Aorta (tissue), 5 donors: ENCODE measurements around the gene TEX19. TPM values are rescaled to one million over a fixed set of nuclear protein-coding genes. Genes with fewer than 3 reads are reported as not detected.

Experiments used
- ATAC-seq: fragments of 200-7000 bp; cut with Tn5 transposase; one replicate; pipeline ENCODE4 v1.9.1; 2022; ENCODE audit warnings: moderate library complexity; ENCODE audit not compliant: low FRiP score
- DNase-seq, 2 donors: peaks; one replicate each; pipeline ENCODE4 v3.0.0-alpha.2; 2020
- H3K27ac ChIP-seq, 2 donors: one replicate each; pipeline ENCODE4 v1.5.1; 2013; ENCODE audit warnings: low read length in 2 of 2, mild to moderate bottlenecking in 2 of 2, moderate library complexity in 2 of 2, control low read depth in 1 of 2, inconsistent platforms in 1 of 2, low read depth in 1 of 2
- H3K27me3 ChIP-seq, 2 donors: one replicate each; pipeline ENCODE4 v1.6.1; 2013; ENCODE audit warnings: control low read depth in 1 of 2, low read length in 1 of 2, mild to moderate bottlenecking in 1 of 2, moderate library complexity in 1 of 2; ENCODE audit not compliant: insufficient read depth in 2 of 2, control insufficient read depth in 1 of 2
- H3K36me3 ChIP-seq, 2 donors: one replicate each; pipeline ENCODE4 v1.6.1; 2013; ENCODE audit warnings: control low read depth in 1 of 2, low read length in 1 of 2, mild to moderate bottlenecking in 1 of 2; ENCODE audit not compliant: insufficient read depth in 2 of 2, control insufficient read depth in 1 of 2
- H3K4me1 ChIP-seq, 2 donors: one replicate each; pipeline ENCODE4 v1.6.1; 2013; ENCODE audit warnings: low read length in 2 of 2, control low read depth in 1 of 2, mild to moderate bottlenecking in 1 of 2, moderate library complexity in 1 of 2; ENCODE audit not compliant: insufficient read depth in 2 of 2, control insufficient read depth in 1 of 2
- H3K4me3 ChIP-seq, 2 donors: one replicate each; pipeline ENCODE4 v1.5.1; 2013; ENCODE audit warnings: low read length in 2 of 2, control low read depth in 1 of 2, mild to moderate bottlenecking in 1 of 2
- H3K9me3 ChIP-seq: one replicate; pipeline ENCODE4 v1.6.1; 2013; ENCODE audit warnings: mild to moderate bottlenecking, low read length; ENCODE audit not compliant: control insufficient read depth
- WGBS, 2 donors: extraction: QIAGEN DNeasy Blood & Tissue Kit; methylation state at CpG; one replicate each; pipeline ENCODE4 v1.1.7; 2013; 5-methylcytosine and 5-hydroxymethylcytosine counted together
- intact Hi-C, 2 donors: fragments of 100-400 bp; cut with DNase I; formaldehyde crosslinking; loops; one replicate each; pipeline versions ENCODE4 v1.14.2 to v1.15.0; 2022
- polyA plus RNA-seq, 2 donors: library from polyadenylated mRNA; stranded (reverse); fragments of 200-250 nt; gene quantifications; one replicate each; pipeline ENCODE4 v1.2.3, GENCODE V29; 2013
- total RNA-seq, 2 donors: library from RNA; stranded (reverse); fragmentation: NEBNext Ultra II Directional; extraction: Animal tissue kit (Norgen Biotek cat#: 25700); gene quantifications; one replicate each; pipeline ENCODE4 v1.2.1, GENCODE V29; 2021
- donor health status: healthy with polysubstance abuse.
- donor health status: Bipolar disorder and iron deficiency.
- donor health status: DM: no; HTN: no; CAD: no.
- donor health status: DM: no; HTN: no; CAD: no.
- donor health status: DM: yes; HTN: yes; CAD: no.

TEX19 gene
- total and polyA plus RNA-seq, 4 donors, result not detected

DNA sequence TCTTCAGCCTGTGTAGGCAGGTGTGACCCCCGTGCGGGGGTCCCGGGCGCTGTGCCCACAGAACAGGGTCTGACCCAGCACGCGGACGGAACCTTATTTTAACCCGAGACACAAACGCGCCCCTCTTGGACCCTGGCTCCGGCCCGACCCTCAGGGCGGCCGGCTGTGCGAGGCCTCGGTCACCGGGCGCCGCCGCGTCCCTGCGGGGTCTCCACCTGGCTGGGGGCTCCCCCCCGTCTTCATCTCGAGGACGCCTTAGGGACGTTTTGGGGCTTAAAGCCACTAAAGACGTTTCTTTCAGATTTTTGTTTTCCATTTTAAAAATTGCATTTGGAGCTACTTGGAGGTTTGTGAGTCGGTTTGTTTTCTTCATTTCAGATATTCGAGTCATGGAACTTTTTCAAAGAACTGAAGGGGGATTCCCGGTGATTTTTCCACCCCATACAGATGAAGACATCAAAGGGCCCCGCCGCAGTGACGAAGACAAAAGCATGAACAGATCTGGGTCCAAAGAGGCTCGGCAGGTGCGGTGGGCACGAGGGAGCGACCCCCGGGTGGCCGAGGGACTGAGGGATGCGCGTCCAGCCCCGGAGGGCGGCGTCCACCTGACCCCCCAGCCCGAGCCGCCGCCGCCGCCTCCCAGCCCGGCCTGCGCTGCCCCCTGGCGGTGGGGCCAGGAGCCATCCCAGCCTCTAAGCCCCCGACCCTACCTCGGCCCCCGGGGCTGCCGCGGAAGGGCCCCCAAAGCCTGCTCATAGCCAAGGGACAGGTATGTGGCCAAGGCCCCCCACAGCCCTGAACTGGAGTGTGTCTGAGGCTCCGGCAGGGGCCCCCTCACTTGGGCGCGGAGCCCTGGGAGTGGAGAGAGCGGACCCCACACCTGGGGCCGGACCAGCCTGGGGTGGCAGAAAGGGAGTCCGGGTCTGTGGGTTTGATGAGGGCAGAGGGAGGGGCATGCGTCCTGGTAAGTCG is 37.8 kb upstream of the TEX19 start:
- intact Hi-C loops, result loop anchor here (2.0 to 10.0 kb wide), 4 partner anchors 84 to 286 kb away; partner anchors contain the start of genes DCXR (in 2 of the 2) and RAC3 (in 2 of the 2)
- ATAC-seq (peak; percentile 52), DNase-seq (peak in 1 of 2 donors; percentile 53)
- no peaks in the 10 kb centered on the region for H3K27me3 ChIP-seq
- no peak overlapping the region for H3K4me3 ChIP-seq
- no peak overlapping the region for H3K27ac ChIP-seq
- H3K4me1 ChIP-seq, result no peaks in the 10 kb centered on the region
- 41 to 44% methylated on average over 65 of the region's 65 CpGs for WGBS, 2 donors
- no peaks in the 10 kb centered on the region for H3K9me3 ChIP-seq
- H3K36me3 ChIP-seq, result no peaks in the 10 kb centered on the region

DNA sequence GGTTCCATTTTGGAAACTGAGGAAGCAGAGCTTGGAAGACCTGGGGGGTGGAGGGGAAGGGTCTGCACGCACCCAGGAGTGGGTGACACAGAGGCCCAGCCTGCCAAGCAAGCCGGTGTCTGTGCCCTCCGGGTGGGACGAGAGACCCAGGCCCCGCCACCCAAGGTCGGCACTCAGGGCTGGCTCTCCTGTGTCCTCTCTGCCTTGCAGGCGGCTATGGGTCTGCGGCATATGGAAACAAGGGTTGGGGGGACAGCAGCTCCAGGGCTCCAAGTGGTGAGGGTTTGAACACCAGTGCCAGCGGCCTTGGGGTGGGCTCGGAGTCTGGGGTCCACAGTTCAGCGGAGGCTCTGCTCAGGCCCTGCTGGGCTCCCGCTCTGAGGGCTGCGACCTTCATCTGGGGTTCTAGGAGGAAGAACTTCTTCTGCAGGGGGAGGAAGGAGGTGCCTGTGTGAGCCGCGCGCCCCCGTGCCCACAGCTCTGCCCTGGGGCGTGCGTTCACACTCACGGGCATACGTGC is 37.0 kb upstream of the TEX19 start:
- Histone ChIP-seq H3K4me1 (no peaks in the 10 kb centered on the region), H3K4me3 (no peak overlapping the region), H3K27me3 (no peaks in the 10 kb centered on the region), H3K27ac (no peak overlapping the region), H3K36me3 (no peaks in the 10 kb centered on the region), H3K9me3 (no peaks in the 10 kb centered on the region)
- ATAC-seq (no peak), DNase-seq (peak in 1 of 2 donors; percentile 49)
- intact Hi-C loops, result loop anchor here (2.0 to 10.0 kb wide), 5 partner anchors 85 to 287 kb away; partner anchors contain the start of genes DCXR (in 2 of the 2) and RAC3 (in 2 of the 2)
- 73 to 76% methylated on average over 18 to 21 of the region's 21 CpGs for WGBS, 2 donors

DNA sequence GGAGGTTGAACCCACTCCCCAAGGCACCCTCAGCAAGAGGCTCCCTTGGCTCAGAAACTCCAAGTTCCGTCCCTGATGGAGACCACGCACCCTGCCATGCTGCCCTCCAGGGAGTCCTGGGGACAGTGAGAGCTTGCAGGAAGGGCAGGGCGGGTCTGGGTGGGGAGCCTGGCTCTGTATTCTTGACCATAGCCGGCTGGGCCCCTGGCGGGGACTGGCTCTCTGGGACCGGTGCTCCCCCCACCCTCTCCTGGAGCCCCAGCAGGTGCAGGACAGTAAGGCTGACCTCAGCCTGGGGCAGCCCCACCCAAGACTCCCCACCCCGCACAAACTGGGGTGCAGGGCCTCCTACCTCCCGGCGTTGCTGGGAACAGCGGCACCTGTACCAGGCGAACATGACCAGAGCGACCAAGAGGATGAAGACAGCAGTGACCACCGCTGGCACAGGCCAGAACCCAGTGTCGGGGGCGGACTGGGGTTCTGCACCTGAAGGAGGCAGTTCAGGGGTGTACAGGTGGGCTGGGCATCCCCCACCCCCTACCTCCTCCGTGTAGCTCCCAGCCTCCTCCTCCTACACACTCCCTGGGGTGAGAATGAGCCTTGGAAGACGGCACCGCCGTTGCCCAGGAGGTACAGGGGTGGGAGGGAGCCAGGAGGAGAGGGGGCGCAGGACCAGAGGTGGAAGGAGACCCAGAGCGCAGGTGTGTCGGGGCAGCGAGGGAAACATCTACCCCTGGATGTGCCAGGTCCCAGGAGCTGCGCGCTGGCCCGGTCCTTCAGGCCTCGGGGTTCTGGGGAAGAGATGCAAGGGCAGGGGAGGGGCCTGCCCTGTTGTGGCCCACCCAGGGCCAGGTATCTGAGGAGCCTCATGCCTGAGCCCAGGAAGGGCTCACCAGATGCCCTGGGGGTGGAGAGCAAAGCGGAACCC is 36.3 kb upstream of the TEX19 start:
- Histone ChIP-seq H3K36me3 (no peaks in the 10 kb centered on the region), H3K4me3 (no peak overlapping the region), H3K27me3 (no peaks in the 10 kb centered on the region), H3K4me1 (no peaks in the 10 kb centered on the region), H3K27ac (no peak overlapping the region), H3K9me3 (no peaks in the 10 kb centered on the region)
- intact Hi-C loops, result loop anchor here (2.0 to 10.0 kb wide), 4 partner anchors 85 to 288 kb away; partner anchors contain the start of genes DCXR (in 2 of the 2) and RAC3 (in 2 of the 2)
- WGBS, 2 donors, result 79 to 80% methylated on average over 28 of the region's 28 CpGs
- ATAC-seq (no peak), DNase-seq (peak in 1 of 2 donors; percentile 43)

DNA sequence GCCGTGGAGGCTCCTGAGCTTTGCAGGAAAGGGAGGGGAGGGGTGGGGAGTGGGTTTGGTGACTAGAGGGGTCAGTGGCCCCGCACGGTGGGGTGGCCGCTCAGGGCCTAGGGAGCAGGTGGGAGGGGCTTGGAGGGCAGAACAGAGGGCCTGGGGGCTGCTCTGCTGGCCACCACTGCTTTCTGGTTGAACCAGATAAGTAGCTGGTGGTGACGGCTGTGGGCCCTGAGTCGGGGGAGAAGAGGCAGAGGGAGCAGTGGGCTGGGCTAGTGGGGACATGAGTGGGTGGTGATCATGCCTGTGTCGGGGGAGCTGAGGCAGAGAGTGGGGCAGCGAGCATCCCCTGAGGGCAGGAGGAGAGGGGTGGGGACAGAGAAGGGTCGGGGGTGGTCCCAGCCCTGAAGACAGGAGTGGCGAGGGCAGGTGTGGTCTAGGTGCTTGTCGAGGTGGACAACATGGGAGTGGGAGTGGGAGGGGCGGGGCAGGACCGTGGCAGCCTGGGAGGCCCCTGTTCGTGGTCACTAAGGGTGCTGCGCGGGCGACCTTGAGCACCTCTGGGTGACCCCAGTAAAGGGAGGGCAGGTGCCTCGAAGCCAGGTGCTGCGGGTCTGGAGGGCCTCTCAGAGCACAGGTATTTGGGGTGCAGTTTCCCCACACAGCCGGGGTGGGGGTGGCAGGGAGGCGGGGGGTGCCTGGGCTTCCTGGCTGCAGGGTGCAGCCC is 35.4 kb upstream of the TEX19 start:
- no peaks in the 10 kb centered on the region for H3K9me3 ChIP-seq
- no peaks in the 10 kb centered on the region for H3K36me3 ChIP-seq
- WGBS, 2 donors, result 67 to 69% methylated on average over 17 to 21 of the region's 21 CpGs
- H3K27ac ChIP-seq, result no peak overlapping the region
- DNase-seq (peak in 1 of 2 donors; percentile 54), ATAC-seq (no peak)
- intact Hi-C loops, result loop anchor here (2.0 to 10.0 kb wide), 4 partner anchors 86 to 289 kb away; partner anchors contain the start of genes DCXR (in 2 of the 2) and RAC3 (in 2 of the 2)
- H3K4me1 ChIP-seq, result no peaks in the 10 kb centered on the region
- no peaks in the 10 kb centered on the region for H3K27me3 ChIP-seq
- no peak overlapping the region for H3K4me3 ChIP-seq

DNA sequence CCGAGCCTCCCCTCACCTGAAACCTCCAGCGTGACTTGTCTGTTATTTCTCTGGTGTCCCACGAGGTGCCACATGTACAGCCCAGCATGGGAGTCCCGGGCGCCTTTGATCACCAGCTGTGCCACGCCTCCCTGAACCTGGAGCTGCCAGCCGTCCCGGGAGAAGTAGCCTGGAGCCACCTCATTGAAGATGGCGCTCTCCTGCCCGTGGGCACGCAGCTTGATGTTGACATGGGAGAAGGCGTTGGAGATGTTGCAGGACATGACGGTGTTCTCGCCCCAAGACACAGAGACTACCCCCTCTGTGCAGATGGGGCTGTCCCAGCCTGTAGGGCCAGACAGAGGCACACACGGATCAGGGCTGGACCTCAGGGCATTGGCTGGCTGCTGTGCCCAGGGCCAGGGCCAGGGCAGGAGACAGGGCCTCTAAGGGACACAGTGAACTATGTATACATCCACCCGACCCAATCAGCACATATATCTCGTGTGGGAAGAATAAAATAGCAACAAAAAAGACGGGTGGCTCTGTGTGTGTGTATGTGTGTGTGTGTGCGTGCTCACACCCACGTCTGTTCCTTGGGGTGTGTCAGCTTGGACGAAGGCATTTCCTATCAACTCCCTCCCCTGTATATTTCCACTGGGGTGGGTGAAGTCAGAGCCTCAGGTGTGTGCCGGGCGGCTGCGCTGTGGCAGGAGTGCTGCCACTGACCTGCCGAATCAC is 34.3 kb upstream of the TEX19 start:
- DNase-seq (no peak), ATAC-seq (no peak)
- no peaks in the 10 kb centered on the region for H3K27me3 ChIP-seq
- H3K9me3 ChIP-seq, result no peaks in the 10 kb centered on the region
- H3K4me3 ChIP-seq, result no peak overlapping the region
- no peak overlapping the region for H3K27ac ChIP-seq
- H3K4me1 ChIP-seq, result no peaks in the 10 kb centered on the region
- H3K36me3 ChIP-seq, result no peaks in the 10 kb centered on the region
- intact Hi-C loops, result loop anchor here (5.0 to 10.0 kb wide), 3 partner anchors 87 to 290 kb away; partner anchors contain the start of genes DCXR (in 2 of the 2) and RAC3 (in 2 of the 2)
- WGBS, 2 donors, result 73 to 74% methylated on average over 25 of the region's 25 CpGs

DNA sequence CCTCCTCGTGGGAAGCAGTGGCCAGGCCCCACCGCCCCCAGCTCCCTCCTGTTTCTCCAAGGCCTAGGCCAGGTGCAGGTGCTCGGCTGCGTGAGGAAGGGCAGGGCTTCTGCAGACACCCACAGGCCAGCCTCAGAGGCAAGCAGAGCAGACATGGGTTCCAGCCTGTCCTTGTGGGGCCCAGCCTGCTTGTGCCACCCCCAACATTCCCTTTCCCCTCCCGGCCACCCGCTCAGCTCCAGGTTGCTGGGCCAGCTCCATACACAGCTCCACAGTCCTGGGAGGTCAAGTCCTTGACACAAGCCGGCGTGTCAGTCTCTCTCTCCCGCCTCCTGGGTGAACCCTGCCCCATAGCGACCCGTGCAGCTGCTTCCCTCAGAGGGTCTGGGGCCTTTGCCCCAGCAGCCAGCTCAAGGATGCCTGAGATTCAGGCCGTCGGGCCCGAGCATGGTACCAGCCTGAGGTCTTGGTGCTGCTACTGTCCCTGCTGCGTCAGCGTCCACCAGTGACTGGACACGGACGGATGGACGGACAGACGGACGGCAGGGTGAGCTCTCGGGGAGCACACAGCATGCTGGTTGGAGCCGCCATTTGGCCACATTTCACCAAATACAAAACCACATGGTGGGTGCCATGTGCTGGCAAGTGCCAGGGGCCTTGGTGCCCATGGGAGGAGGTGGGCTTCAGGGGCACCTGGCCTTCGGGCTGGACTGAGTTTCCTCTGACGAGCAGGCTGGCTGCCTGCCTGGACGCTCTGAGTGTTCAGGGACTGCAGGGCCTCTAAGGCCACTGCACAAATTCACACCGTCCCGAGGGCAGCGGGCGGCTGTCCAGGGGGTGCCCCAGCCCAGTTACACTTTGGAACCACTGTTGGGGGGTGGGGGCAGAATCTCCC is 33.5 kb upstream of the TEX19 start:
- no peaks in the 10 kb centered on the region for H3K36me3 ChIP-seq
- no peaks in the 10 kb centered on the region for H3K4me1 ChIP-seq
- no peaks in the 10 kb centered on the region for H3K27me3 ChIP-seq
- intact Hi-C loops, result loop anchor here (10.0 kb wide), 1 partner anchor 291 kb away; the partner anchor contains the start of genes DCXR (in 2 of the 2) and RAC3 (in 2 of the 2)
- ATAC-seq, result no peak
- H3K4me3 ChIP-seq, result no peak overlapping the region
- DNase-seq, result peak in 1 of 2 donors; percentile 49
- H3K9me3 ChIP-seq, result no peaks in the 10 kb centered on the region
- H3K27ac ChIP-seq, result no peak overlapping the region
- 91 to 93% methylated on average over 30 of the region's 30 CpGs for WGBS, 2 donors
